Stimulated activated CD4-positive, alpha-beta T cell treated with anti-CD3 and anti-CD28 coated beads, Interleukin-15, amount 100 ng/mL, for 24 hours (primary cell): ENCODE measurements around the gene TRPT1.
"Not testable (repeated sequence)": the region's sequence is repeated elsewhere in the genome, so short reads cannot be mapped to it uniquely, and the experiment has no call there.

Experiments used
- DNase-seq: peaks from one replicate; pipeline ENCODE4 v3.0.0-alpha.2; 2020

The TRPT1 gene

DNA sequence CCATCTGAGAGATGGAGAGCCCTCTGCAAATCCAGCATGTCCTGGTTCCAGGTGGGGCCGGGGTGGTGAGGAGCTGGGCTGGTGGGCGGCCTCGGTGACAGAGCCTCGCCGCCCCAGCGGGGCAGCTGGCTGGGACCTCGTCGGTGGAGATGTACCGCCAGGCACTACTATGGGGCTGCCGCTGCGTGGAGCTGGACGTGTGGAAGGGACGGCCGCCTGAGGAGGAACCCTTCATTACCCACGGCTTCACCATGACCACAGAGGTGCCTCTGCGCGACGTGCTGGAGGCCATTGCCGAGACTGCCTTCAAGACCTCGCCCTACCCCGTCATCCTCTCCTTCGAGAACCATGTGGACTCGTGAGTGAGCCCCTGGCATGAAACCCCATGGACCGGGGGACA, 32.4 kb upstream of the TRPT1 start:
- DNase-seq: no peak

GRCh38 chr11:64256300-64256699, 30.3 kb upstream of the TRPT1 start:
- no peak for DNase-seq

- no peak for DNase-seq
Measured at GRCh38 chr11:64255135-64256128, 29.4 kb upstream of the TRPT1 start.

DNA sequence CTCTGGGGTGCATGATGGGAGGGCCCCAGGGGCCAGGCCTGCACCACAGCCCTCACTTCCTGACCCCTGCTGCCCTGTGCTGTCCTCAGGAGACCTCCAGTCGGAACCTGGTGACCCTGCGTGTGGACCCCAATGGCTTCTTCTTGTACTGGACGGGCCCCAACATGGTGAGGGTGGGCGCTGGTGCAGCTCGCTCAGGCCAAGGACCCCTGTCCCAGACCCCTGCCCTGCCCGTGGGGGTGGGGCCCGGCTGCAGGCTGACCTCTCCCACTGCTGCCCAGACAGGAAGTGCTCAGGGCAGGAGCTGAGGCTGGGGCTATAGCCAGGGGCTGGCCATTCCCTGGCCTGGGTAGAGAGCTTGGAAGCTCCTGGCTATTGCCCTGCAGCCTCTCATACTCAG, 28.3 kb upstream of the TRPT1 start:
- no peak for DNase-seq

GRCh38 chr11:64253481-64253880, 27.5 kb upstream of the TRPT1 start:
- DNase-seq: no peak

- no peak for DNase-seq
Measured at GRCh38 chr11:64253043-64253442, 27.1 kb upstream of the TRPT1 start.

GRCh38 chr11:64252003-64252872, 26.3 kb upstream of the TRPT1 start:
- DNase-seq: peak; percentile 56

- no peak for DNase-seq
Measured at GRCh38 chr11:64251753-64252002, 25.7 kb upstream of the TRPT1 start.

GRCh38 chr11:64251016-64251752, 25.2 kb upstream of the TRPT1 start, which contains the start of gene PLCB3:
Gene PLCB3, plus strand, starts transcription at chr11:64251530. Its CDS starts 120 bp downstream, at chr11:64251650.
- peak; percentile 69 for DNase-seq

GRCh38 chr11:64250415-64251015, 24.5 kb upstream of the TRPT1 start:
- DNase-seq: no peak

DNA sequence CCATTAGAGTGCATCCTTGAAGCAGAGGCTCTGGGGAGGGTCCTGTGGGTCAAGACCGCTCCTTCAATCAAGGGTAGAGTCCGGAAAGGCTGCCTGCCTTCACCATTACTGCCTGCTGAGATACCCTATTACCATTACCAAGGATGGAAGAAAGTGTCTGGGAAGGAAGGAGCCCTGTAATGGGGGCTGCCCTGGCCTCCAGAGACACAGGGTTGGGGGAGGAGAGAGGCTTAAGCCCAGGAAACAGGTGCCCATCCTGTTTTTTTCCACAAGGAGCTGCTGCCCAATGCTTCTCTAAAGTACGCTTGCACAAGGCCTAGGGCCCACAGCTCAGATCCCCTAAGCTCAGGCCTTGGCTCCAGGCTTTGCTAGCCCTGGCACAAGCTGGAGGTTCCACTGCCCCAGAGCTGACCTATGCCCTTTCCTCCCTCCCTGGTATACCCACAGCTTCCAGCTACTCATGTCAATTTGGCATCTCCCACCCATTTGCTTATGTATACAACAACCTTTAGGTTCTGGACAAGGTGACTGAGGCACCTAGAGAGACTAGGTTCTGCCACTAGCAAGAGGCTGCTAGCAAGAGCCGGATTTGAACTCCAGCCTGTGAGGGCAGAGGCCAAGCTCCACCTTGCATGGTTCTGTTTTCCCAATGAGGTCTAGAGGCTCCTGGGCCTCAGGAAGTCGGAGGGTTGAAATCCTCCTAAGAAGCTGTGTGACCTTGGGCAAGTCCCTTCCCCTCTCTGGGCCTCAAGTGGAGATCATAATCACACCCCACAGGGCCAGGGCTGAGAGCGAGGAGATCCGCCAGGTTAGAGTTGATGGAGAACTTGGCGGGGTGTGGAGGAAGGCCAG, 23.8 kb upstream of the TRPT1 start:
- DNase-seq: no peak

- no peak for DNase-seq
Measured at GRCh38 chr11:64249038-64249437, 23.1 kb upstream of the TRPT1 start.

DNA sequence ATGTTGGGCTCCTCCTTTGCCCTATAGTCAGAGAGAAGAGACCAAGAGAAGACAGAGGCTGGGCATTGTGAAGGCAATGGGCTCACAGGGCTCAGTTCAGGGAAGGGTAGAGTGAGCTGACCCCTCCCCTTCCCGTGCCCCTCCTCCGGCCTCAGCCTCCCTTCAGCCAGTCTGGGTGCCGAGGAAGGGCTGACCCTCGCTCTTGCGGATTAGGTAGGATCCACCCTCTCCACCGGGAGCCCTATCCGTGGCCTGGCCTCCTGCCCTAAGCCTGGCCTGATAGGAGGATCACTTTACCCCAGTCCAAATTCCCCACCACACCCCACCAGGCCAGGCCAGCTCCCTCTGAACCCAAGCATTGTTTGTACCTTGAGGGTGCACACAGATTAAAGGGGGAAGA, 22.6 kb upstream of the TRPT1 start:
- no peak for DNase-seq

GRCh38 chr11:64247729-64248531, 21.9 kb upstream of the TRPT1 start:
- no peak for DNase-seq

DNA sequence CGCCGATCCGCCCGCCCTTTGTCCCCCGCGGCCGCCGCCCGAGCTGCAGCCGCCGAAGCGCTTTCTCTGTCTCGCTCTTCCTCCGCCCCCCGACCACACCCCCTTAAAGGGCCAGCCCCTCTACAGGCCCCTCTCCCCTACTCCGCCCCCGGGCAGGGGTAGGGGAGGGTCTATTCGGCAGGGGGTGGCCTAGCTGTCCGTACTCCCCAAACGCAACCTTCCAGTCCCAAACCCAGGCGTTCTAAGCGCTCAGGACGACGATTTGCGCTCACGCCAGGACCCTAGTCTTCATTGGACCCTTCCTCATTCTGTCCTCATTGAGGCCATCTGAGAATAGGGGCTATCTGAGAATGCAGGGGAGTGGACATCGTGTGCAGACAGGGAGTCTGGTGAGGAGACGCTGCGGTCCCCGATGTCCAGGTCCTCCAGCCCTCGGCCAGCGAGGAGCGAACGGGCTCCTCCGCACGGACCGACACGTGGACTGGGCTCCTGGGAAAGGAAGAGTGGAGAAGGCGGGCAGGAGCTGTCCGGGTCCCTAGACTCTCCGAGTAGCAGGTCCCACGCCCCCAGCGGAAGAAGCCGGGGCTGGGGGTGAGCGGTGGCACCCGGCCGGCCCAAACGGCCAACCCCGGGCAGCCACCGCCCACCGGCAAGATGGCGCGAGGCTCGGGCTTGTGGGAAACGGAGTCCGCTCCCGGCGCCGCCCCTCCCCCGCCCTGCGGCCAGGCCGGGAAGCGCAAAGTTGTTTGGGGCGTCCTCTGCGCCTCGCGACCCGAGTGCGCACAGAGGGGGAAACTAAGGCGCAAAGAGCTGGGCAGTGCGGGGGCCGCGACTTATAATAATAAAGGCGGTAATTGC, 21.1 kb upstream of the TRPT1 start, which contains the start of gene PPP1R14B:
PPP1R14B (minus strand) TSS at position 73 of the 858 bp plus-strand sequence. CDS start 270 bp downstream, outside the sequence.
- peak; percentile 93 for DNase-seq

DNA sequence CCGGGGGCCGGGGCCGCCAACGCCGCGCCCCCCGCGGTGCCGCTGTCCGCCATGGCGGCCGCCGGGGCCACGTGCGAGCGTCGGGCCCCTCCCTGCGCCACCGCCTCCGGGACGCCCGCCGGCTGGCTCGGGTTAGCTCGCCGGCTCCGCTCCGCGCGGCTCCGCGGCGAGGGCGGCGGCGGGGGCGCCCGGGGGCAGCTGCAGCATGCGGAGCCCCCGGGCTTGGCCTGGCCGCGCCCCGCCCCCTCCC, 20.6 kb upstream of the TRPT1 start:
- DNase-seq: not testable (repeated sequence)

GRCh38 chr11:64245797-64246620, 20.0 kb upstream of the TRPT1 start:
- DNase-seq: peak; percentile 90

- DNase-seq: peak; percentile 44
Measured at GRCh38 chr11:64245401-64245796, 19.4 kb upstream of the TRPT1 start.

GRCh38 chr11:64244966-64245365, 19.0 kb upstream of the TRPT1 start:
- no peak for DNase-seq
